D721Med (cell line): Measurements from ENCODE around the gene KLK7.
"Not testable (repeated sequence)": the region's sequence is repeated elsewhere in the genome, so short reads cannot be mapped to it uniquely, and the experiment has no call there.

Experiments used
- DNase-seq: peaks from one replicate; pipeline ENCODE4 v3.0.0; 2011; ENCODE audit warnings: low spot score; ENCODE audit not compliant: insufficient read length
- FAIRE-seq: peaks from 2 replicates; lab custom pipeline; 2011; peaks lifted over from hg19 to GRCh38; lab: Jason Lieb, UNC
- TF ChIP-seq, protein P1 (sequence below): IDR thresholded peaks from 2 replicates; pipeline ENCODE4 v1.5.1; 2012; ENCODE audit warnings: mild to moderate bottlenecking, control low read depth; ENCODE audit not compliant: insufficient read depth; ENCODE audit errors: missing control alignments

The KLK7 gene

GRCh38 chr19:50978772-50979390 is 4.8 kb downstream of the KLK7 start:
- no peak for DNase-seq
- TF ChIP-seq, protein P1, sequence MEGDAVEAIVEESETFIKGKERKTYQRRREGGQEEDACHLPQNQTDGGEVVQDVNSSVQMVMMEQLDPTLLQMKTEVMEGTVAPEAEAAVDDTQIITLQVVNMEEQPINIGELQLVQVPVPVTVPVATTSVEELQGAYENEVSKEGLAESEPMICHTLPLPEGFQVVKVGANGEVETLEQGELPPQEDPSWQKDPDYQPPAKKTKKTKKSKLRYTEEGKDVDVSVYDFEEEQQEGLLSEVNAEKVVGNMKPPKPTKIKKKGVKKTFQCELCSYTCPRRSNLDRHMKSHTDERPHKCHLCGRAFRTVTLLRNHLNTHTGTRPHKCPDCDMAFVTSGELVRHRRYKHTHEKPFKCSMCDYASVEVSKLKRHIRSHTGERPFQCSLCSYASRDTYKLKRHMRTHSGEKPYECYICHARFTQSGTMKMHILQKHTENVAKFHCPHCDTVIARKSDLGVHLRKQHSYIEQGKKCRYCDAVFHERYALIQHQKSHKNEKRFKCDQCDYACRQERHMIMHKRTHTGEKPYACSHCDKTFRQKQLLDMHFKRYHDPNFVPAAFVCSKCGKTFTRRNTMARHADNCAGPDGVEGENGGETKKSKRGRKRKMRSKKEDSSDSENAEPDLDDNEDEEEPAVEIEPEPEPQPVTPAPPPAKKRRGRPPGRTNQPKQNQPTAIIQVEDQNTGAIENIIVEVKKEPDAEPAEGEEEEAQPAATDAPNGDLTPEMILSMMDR = no peak
- FAIRE-seq = no peak

GRCh38 chr19:50977626-50978025 is 6.1 kb downstream of the KLK7 start:
- TF ChIP-seq, protein P1 = no peak
- no peak for FAIRE-seq
- DNase-seq = no peak

DNA sequence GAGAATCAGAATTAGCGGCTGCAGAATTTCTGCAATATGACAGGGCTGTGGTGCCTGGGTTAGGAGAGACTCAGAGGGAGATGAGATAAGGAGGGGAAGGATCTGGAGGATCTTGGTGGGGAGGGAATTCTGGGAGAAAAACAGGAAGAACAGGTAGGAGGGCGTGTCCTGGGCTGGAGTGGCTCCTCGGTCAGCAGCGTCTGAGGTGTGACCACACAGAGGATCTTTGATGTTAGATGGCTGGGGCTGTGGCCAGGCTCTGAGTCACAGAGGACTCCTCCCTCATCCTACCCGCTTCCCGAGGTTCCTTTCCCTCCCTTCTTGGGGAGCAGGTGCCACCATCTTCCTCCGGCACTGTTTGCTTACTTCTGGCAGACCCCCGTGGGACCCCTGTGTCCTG is 8.0 kb downstream of the KLK7 start:
- DNase-seq = no peak
- TF ChIP-seq, protein P1 = no peak
- FAIRE-seq = no peak

GRCh38 chr19:50974702-50975556 is 8.8 kb downstream of the KLK7 start:
- DNase-seq = no peak
- TF ChIP-seq, protein P1 = no peak
- FAIRE-seq = no peak

DNA sequence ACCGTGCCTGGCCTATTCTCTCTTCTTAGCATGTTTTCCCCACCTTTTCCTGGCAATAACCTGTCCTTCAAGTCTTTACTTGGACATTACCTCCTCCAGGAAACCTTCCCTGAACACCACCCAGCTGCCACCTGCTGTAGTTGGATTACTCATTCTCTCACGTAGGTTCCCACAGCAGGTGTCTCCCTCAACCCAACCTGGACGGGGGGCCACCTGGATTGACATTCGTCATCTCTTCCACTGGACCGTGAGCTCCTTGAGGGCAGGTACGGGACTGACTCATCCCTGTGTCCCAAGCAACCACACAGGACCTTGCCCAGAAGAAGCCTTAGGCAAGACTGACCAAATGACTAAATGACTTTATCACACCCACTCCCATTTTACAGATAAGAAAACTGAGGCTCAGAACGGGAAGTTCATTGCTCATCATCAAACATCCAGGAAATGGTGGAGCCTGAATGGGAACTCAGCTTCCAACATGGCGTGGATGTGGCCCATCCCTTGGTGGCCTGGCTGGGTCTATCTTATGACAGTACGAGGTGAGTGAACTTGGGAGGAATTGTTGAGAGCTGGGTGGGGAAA is 10.8 kb downstream of the KLK7 start:
- TF ChIP-seq, protein P1 = no peak
- FAIRE-seq = no peak

GRCh38 chr19:50969810-50970209 is 13.9 kb downstream of the KLK7 start:
- not testable (repeated sequence) for DNase-seq, FAIRE-seq

More for the DNA sequence above, 10.8 kb downstream of the KLK7 start:
- DNase-seq = no peak

DNA sequence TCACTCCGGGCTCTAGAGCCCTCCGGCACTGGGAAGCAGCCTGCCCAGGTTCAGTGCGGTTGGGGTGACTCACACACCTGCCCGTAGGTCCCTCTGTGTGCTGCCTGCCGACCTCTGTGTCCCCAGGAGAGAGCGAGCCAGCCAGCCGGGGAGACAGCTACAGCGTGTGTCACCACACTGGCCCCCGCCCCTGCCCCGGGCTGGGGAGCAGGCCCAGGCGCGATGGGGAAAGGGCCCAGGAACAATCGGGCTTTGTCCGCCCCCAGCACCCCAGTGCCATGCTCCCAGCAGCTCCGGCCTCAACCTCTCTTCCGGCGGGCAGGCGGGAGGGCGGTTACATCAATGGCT is 14.3 kb downstream of the KLK7 start, which contains the start of gene KLK6:
Gene KLK6, minus strand, starts transcription at position 179 of the 348 bp plus-strand sequence. CDS start 1,487 bp downstream, outside the sequence.
- FAIRE-seq (no peak), DNase-seq (no peak)
- TF ChIP-seq, protein P1 = no peak
